Transverse colon (tissue), 4 donors: ENCODE results near the gene MEX3C.

Experiments
- CTCF ChIP-seq, 5 experiments: fragments of 200-600 bp in 3 of 5; fragments of 450-650 bp in 2 of 5; sonication (generic) in 3 of 5; IDR thresholded peaks; 1 replicate in 2 of 5; 2 replicates in 3 of 5; pipeline ENCODE4 v1.5.1; 2016 to 2017; ENCODE audit warnings: antibody characterized with exemption in 5 of 5, inconsistent platforms in 3 of 5, mild to moderate bottlenecking in 2 of 5, moderate library complexity in 1 of 5
- POLR2AphosphoS5 ChIP-seq, 3 donors: sonication (generic); formaldehyde crosslinking; IDR thresholded peaks; one replicate each; pipeline ENCODE4 v1.6.1; 2016; ENCODE audit warnings: antibody characterized with exemption in 3 of 3

GRCh38 chr18:51183372-51184090 is 13.9 kb downstream of the MEX3C start:
- TF ChIP-seq CTCF (IDR thresholded peaks at IDR 0.05), result no peak
- TF ChIP-seq POLR2AphosphoS5 (IDR thresholded peaks at IDR 0.05), result no peak
